H9 (cell line): ENCODE results near the gene KPTN. TPM values are rescaled to one million over a fixed set of nuclear protein-coding genes. Genes with fewer than 3 reads are reported as not detected.

ENCODE experiments used
- DNase-seq: peaks from one replicate; pipeline ENCODE4 v3.0.0-alpha.2; 2017
- H2AFZ ChIP-seq: one replicate; pipeline ENCODE4 v1.6.1; 2013; ENCODE audit warnings: mild to moderate bottlenecking, low read length, control low read depth, moderate library complexity
- H2AK5ac ChIP-seq: 2 replicates; pipeline ENCODE4 v1.6.1; 2013; ENCODE audit warnings: low read length, control low read depth, mixed read lengths; ENCODE audit not compliant: insufficient read length
- H2BK120ac ChIP-seq: one replicate; pipeline ENCODE4 v1.6.1; 2013; ENCODE audit warnings: low read depth, mild to moderate bottlenecking, low read length, control low read depth, inconsistent platforms; ENCODE audit not compliant: poor library complexity, severe bottlenecking
- H2BK12ac ChIP-seq: 2 replicates; pipeline ENCODE4 v1.6.1; 2013; ENCODE audit warnings: low read length, control low read depth, mixed read lengths, low read depth; ENCODE audit not compliant: insufficient read length
- H2BK15ac ChIP-seq: 2 replicates; pipeline ENCODE4 v1.6.1; 2013; ENCODE audit warnings: low read depth, low read length, control low read depth
- H2BK20ac ChIP-seq: one replicate; pipeline ENCODE4 v1.6.1; 2013; ENCODE audit warnings: low read depth, mild to moderate bottlenecking, low read length, control low read depth, inconsistent platforms; ENCODE audit not compliant: poor library complexity, severe bottlenecking
- H2BK5ac ChIP-seq: 2 replicates; pipeline ENCODE4 v1.6.1; 2013; ENCODE audit warnings: low read length, control low read depth, mixed read lengths; ENCODE audit not compliant: insufficient read length
- H3K14ac ChIP-seq: 2 replicates; pipeline ENCODE4 v1.6.1; 2013; ENCODE audit warnings: low read length, control low read depth; ENCODE audit not compliant: insufficient read depth
- H3K18ac ChIP-seq: 2 replicates; pipeline ENCODE4 v1.6.1; 2013; ENCODE audit warnings: low read depth, mild to moderate bottlenecking, mixed read lengths, low read length, control low read depth; ENCODE audit not compliant: insufficient read length
- H3K23ac ChIP-seq: 2 replicates; pipeline ENCODE4 v1.6.1; 2013; ENCODE audit warnings: low read length, control low read depth, mixed read lengths, low read depth; ENCODE audit not compliant: insufficient read length
- H3K23me2 ChIP-seq: 2 replicates; pipeline ENCODE4 v1.6.1; 2013; ENCODE audit warnings: low read depth, mild to moderate bottlenecking, mixed read lengths, low read length, control low read depth; ENCODE audit not compliant: insufficient read length, poor library complexity, severe bottlenecking
- H3K27ac ChIP-seq: 2 replicates; pipeline ENCODE4 v1.5.1; 2013; ENCODE audit warnings: low read length, control low read depth, mixed read lengths, low read depth; ENCODE audit not compliant: insufficient read length
- H3K27me3 ChIP-seq: 2 replicates; pipeline ENCODE4 v1.6.1; 2013; ENCODE audit warnings: low read length, control low read depth, inconsistent platforms; ENCODE audit not compliant: insufficient read depth
- H3K4ac ChIP-seq: 2 replicates; pipeline ENCODE4 v1.6.1; 2013; ENCODE audit warnings: low read depth, mild to moderate bottlenecking, control low read depth, inconsistent platforms, low read length, moderate library complexity
- H3K4me1 ChIP-seq: 2 replicates; pipeline ENCODE4 v1.6.1; 2013; ENCODE audit warnings: low read length, control low read depth, inconsistent platforms; ENCODE audit not compliant: insufficient read depth
- H3K4me2 ChIP-seq: 2 replicates; pipeline ENCODE4 v1.6.1; 2013; ENCODE audit warnings: low read length, control low read depth, mixed read lengths; ENCODE audit not compliant: insufficient read length, insufficient read depth
- H3K56ac ChIP-seq: 2 replicates; pipeline ENCODE4 v1.6.1; 2013; ENCODE audit warnings: low read depth, mild to moderate bottlenecking, mixed read lengths, low read length, control low read depth; ENCODE audit not compliant: insufficient read length
- H3K79me1 ChIP-seq: 2 replicates; pipeline ENCODE4 v1.6.1; 2013; ENCODE audit warnings: low read depth, mild to moderate bottlenecking, moderate library complexity, low read length, control low read depth, inconsistent platforms; ENCODE audit not compliant: insufficient read depth, poor library complexity, severe bottlenecking
- H3K79me2 ChIP-seq: 2 replicates; pipeline ENCODE4 v1.6.1; 2013; ENCODE audit warnings: low read length, control low read depth, inconsistent platforms; ENCODE audit not compliant: insufficient read depth
- H3K9ac ChIP-seq: 2 replicates; pipeline ENCODE4 v1.6.1; 2013; ENCODE audit warnings: low read length, control low read depth, mixed read lengths; ENCODE audit not compliant: insufficient read length; ENCODE audit errors: extremely low read depth
- H3K9me3 ChIP-seq: one replicate; pipeline ENCODE4 v1.6.1; 2013; ENCODE audit warnings: low read depth, low read length, inconsistent platforms; ENCODE audit not compliant: control insufficient read depth
- H3T11ph ChIP-seq: one replicate; pipeline ENCODE4 v1.6.1; 2013; ENCODE audit warnings: mild to moderate bottlenecking, low read length, control low read depth, inconsistent platforms
- H4K20me1 ChIP-seq: one replicate; pipeline ENCODE4 v1.6.1; 2013; ENCODE audit not compliant: control insufficient read depth, insufficient read length, insufficient read depth
- H4K5ac ChIP-seq: 2 replicates; pipeline ENCODE4 v1.6.1; 2013; ENCODE audit warnings: low read depth, mild to moderate bottlenecking, mixed read lengths, low read length, control low read depth; ENCODE audit not compliant: insufficient read length
- H4K8ac ChIP-seq: replicated peaks from 2 replicates; pipeline ENCODE4 v1.6.1; 2013; ENCODE audit warnings: low read length, control low read depth, mixed read lengths, low read depth; ENCODE audit not compliant: insufficient read length
- H4K91ac ChIP-seq: 2 replicates; pipeline ENCODE4 v1.6.1; 2013; ENCODE audit warnings: low read depth, mild to moderate bottlenecking, moderate library complexity, mixed read lengths, low read length, control low read depth; ENCODE audit not compliant: insufficient read length
- H3K27ac Mint-ChIP-seq, 3 experiments: 2 replicates in 2 of 3; 3 replicates in 1 of 3; pipeline ENCODE4 v1.8.0; 2020 to 2021; ENCODE audit warnings: mixed read lengths in 3 of 3, mild to moderate bottlenecking in 1 of 3, moderate library complexity in 1 of 3
- H3K27me3 Mint-ChIP-seq: 2 replicates; pipeline ENCODE4 v1.8.0; 2021; ENCODE audit warnings: low read depth, mild to moderate bottlenecking, moderate library complexity, mixed read lengths
- H3K36me3 Mint-ChIP-seq, 3 experiments: 2 replicates in 2 of 3; 3 replicates in 1 of 3; pipeline ENCODE4 v1.8.0; 2020 to 2021; ENCODE audit warnings: low read depth in 3 of 3, mixed read lengths in 3 of 3; ENCODE audit not compliant: insufficient read depth in 1 of 3
- H3K4me1 Mint-ChIP-seq, 2 experiments: 2 replicates each; pipeline ENCODE4 v1.8.0; 2020; ENCODE audit warnings: mixed read lengths in 2 of 2
- H3K4me3 Mint-ChIP-seq, 2 experiments: 2 replicates in 1 of 2; 3 replicates in 1 of 2; pipeline ENCODE4 v1.8.0; 2020 to 2021; ENCODE audit warnings: mild to moderate bottlenecking in 2 of 2, mixed read lengths in 2 of 2, moderate library complexity in 1 of 2
- H3K9me3 Mint-ChIP-seq, 2 experiments: 2 replicates in 1 of 2; 3 replicates in 1 of 2; pipeline ENCODE4 v1.8.0; 2020; ENCODE audit warnings: mild to moderate bottlenecking in 2 of 2, mixed read lengths in 2 of 2, moderate library complexity in 1 of 2
- CTCF ChIP-seq: fragments of 200-600 bp; sonication (generic); conservative IDR thresholded peaks from 3 replicates; pipeline ENCODE4 v1.8.0; 2021; ENCODE audit warnings: antibody characterized with exemption, mild to moderate bottlenecking
- WGBS: extraction: QIAGEN DNeasy Blood & Tissue Kit; methylation state at CpG from one replicate; pipeline ENCODE4 v1.1.7; 2013; ENCODE audit warnings: missing lambda C conversion rate, low lambda C conversion rate, mixed read lengths; ENCODE audit not compliant: insufficient read length; ENCODE audit errors: extremely low coverage; 5-methylcytosine and 5-hydroxymethylcytosine counted together
- total RNA-seq: library from RNA; stranded (reverse); gene quantifications from 2 replicates; pipeline ENCODE4 v1.2.1, GENCODE V29; 2021

The KPTN gene
- total RNA-seq, 1 experiment from 2014 or later: 35.4 TPM

- H3K27ac Mint-ChIP-seq: no peak overlapping the region; a peak in 1 of 7 replicates
- Histone ChIP-seq H3K9ac (no peak overlapping the region), H3K4me2 (no peak overlapping the region), H2BK120ac (no peak overlapping the region), H3K23me2 (no peaks in the 10 kb centered on the region), H3K27ac (no peak overlapping the region), H3K14ac (no peak overlapping the region), H2BK20ac (no peak overlapping the region), H3T11ph (no peak overlapping the region), H4K8ac (no peak overlapping the region), H3K9me3 (no peaks in the 10 kb centered on the region), H3K4me1 (no peaks in the 10 kb centered on the region), H2AFZ (no peak overlapping the region), H3K4ac (no peak overlapping the region), H4K5ac (no peak overlapping the region), H4K20me1 (no peaks in the 10 kb centered on the region), H3K18ac (no peak overlapping the region), H3K23ac (no peak overlapping the region), H2AK5ac (no peak overlapping the region), H3K27me3 (no peaks in the 10 kb centered on the region), H3K56ac (no peak overlapping the region), H2BK5ac (no peak overlapping the region), H4K91ac (no peak overlapping the region), H2BK12ac (no peak overlapping the region), H3K79me2 (no peaks in the 10 kb centered on the region), H3K79me1 (no peaks in the 10 kb centered on the region), H2BK15ac (no peak overlapping the region)
- no peaks in the 10 kb centered on the region for H3K9me3 Mint-ChIP-seq
- no peak overlapping the region for H3K4me3 Mint-ChIP-seq
- WGBS: no CpG with 5 or more reads among the region's 3 CpGs
- TF ChIP-seq CTCF: no peak
- H3K36me3 Mint-ChIP-seq: peaks cover 7 to 23% (median 13%) of the 10 kb centered on the region in 3 experiments; a peak in 6 of 7 replicates
- H3K27me3 Mint-ChIP-seq: no peaks in the 10 kb centered on the region
- no peak for DNase-seq
- peaks cover 0 to 13% of the 10 kb centered on the region in 2 experiments; a peak in 2 of 4 replicates for H3K4me1 Mint-ChIP-seq
Observed at GRCh38 chr19:47490847-47491246, 6.8 kb upstream of the KPTN start.
